Superior temporal gyrus (tissue), 1 donor: Measurements from ENCODE around the gene FAM131A.

Experiments
- DNase-seq: peaks from one replicate; pipeline ENCODE4 v3.0.0-alpha.2; 2016; ENCODE audit errors: extremely low spot score

Gene FAM131A

GRCh38 chr3:184377882-184378445 is 40.6 kb downstream of the FAM131A start, which contains the start of gene THPO:
TSS of gene THPO (minus strand) at chr3:184378207. CDS start at chr3:184376259, 1,948 bp downstream.
- DNase-seq, result no peak

- DNase-seq, result no peak
Observed at GRCh38 chr3:184378651-184379357, 41.4 kb downstream of the FAM131A start.

GRCh38 chr3:184379358-184380184 is 42.2 kb downstream of the FAM131A start, which contains the start of gene CHRD:
TSS of gene CHRD (plus strand) at chr3:184380054. CDS start at chr3:184380319, 265 bp downstream.
- DNase-seq, result no peak

- DNase-seq, result no peak
Observed at GRCh38 chr3:184380185-184380626, 42.8 kb downstream of the FAM131A start.

GRCh38 chr3:184380627-184381260 is 43.3 kb downstream of the FAM131A start:
- peak; percentile 31 for DNase-seq

GRCh38 chr3:184381261-184382224 is 44.1 kb downstream of the FAM131A start:
- no peak for DNase-seq

- no peak for DNase-seq
Observed at GRCh38 chr3:184382326-184383032, 45.1 kb downstream of the FAM131A start.

- no peak for DNase-seq
Observed at GRCh38 chr3:184383033-184383740, 45.8 kb downstream of the FAM131A start.

GRCh38 chr3:184384342-184384741 is 46.9 kb downstream of the FAM131A start:
- DNase-seq, result no peak

- DNase-seq, result no peak
Observed at GRCh38 chr3:184384856-184385422, 47.5 kb downstream of the FAM131A start.

- DNase-seq, result no peak
Observed at GRCh38 chr3:184386047-184386806, 48.8 kb downstream of the FAM131A start.

GRCh38 chr3:184387174-184387714 is 49.8 kb downstream of the FAM131A start:
- no peak for DNase-seq

- no peak for DNase-seq
Observed at GRCh38 chr3:184388164-184388935, 51.0 kb downstream of the FAM131A start.

- no peak for DNase-seq
Observed at GRCh38 chr3:184388936-184389230, 51.5 kb downstream of the FAM131A start.

GRCh38 chr3:184389384-184389783 is 52.0 kb downstream of the FAM131A start:
- no peak for DNase-seq

- DNase-seq, result no peak
Observed at GRCh38 chr3:184389935-184390528, 52.6 kb downstream of the FAM131A start.

- DNase-seq, result no peak
Observed at GRCh38 chr3:184391266-184391665, 53.9 kb downstream of the FAM131A start.
